HG02981 (cell line): ENCODE measurements around the gene ENPP6.

Experiments
- ATAC-seq: cut with Tn5 transposase; IDR thresholded peaks from one replicate; pipeline ENCODE4 v1.9.1; 2021; ENCODE audit warnings: mild to moderate bottlenecking, moderate library complexity; ENCODE audit not compliant: unreplicated experiment

Gene ENPP6

DNA sequence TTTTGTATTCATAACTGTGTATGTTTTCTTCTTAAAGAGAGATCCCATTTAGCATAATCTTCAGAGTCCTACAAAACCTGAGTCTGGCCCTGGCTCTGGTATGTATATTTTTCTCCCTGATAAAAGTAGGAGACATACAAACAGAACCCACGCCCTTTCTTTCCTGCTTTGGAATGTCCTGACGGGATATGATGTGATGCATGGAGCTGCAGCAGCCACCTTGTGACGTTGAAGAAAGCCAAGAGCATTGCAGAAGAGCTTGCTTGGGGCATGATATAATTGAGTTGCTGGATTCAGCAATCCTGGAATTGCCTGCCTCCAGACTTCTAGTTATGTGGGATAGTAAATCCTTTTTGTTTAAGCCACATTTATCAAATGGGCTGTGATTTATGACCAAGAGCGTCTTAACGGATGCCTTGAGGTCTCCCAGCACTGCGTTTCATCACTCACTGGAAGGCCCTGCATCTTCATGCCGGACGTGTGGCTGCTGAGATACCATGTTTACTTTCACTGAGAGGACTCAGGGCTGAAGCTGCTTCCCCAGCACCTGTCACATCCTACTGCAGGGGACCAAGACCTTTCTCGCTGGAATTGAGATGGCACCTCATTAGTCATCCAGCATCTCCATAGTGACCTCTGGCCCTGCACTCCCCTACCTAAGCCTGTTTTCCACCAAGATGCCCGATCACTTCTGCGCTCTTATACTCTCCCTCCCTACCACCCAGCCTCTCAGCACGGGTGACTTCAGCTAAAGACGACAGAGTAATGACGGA lies 107.0 kb downstream of the ENPP6 start:
- no peak for ATAC-seq

DNA sequence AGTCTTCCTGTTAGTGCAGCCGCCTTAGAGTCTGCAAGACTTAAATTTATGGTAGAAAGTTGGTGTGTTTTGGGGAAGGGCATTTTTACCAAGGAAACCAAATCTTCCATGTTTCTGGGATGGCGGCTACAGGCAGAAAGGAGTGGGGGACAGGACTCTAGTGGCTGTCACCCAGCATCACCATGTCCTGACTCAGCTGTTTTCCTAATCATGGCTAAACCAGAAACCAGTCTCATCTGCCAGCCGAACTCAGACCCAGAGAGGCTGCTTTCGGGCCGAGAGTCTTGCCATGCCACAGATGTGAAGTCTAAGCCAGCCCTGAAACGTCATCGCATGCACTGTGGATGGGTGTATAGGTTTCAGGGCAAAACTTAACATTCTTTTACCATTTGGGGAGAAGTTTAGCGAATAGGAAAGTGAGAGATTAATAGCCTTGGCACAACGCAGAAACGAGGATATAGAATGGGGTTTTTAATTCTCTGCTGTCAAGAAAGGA lies 109.6 kb downstream of the ENPP6 start:
- ATAC-seq = no peak

DNA sequence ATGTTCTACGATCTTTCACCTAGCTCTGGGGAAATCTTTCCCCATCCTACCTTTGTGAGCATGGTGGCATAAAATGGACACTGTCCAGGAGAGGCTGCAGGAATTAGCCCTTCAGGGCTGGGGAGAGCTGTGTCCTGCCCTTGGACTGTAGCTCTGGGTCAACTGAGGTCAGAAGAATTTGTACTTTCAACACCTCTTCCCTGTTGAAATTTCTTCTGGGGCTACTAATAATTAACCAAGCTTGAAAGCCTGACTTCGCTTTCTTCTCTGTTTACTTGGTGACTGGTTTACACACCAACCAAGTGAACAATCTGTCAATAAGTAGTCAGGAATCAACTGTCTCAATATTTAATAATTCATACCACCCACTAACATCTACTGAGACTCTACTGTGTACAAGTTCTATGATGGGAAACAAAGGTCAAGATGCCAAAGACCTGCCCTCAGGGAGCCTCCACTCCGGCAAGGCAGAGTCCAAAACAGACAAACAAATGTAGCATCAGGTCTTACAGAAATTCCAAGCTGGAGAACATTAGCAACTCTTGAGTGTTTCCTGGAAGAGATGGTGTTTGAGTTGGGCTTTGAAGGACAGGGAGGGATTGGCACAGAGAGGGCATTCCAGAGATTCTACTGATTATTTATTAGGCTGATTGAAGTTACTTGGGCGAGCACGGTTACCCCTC lies 113.1 kb downstream of the ENPP6 start:
- no peak for ATAC-seq

DNA sequence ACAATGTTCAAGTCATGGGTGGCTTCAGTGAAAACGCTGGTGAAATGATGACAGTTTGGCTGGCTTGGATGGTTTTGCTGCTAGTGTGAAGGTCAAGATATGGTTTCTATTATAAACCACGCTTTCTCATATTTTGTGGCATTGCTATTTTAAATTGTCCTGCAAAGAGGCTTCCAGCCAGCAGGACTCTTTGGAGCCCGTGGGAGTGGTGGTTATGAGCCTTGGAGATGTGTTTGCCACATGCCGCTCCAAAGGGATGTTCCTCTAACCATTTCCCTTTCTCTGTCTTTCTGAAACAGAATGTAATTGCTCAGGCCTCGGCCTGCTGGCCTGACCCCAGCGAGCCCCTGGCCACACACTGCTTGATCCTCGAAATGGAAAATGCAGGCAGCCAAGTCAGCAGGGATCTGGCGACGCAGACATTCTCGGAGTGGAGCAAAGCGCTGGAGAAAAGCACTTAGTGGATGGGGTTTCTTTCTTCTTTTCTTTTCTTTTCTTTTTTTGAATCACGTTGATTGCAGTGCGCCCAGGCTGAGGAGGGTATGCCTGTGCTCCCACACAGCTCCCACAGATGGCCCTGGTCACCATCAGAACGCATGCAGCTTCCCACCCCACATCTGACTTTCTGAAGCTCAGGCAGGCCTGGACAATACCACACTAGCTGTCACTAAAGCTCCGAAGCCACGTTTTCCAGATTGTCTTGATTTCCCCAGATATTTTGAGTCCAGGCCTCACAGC lies 114.0 kb downstream of the ENPP6 start:
- no peak for ATAC-seq

DNA sequence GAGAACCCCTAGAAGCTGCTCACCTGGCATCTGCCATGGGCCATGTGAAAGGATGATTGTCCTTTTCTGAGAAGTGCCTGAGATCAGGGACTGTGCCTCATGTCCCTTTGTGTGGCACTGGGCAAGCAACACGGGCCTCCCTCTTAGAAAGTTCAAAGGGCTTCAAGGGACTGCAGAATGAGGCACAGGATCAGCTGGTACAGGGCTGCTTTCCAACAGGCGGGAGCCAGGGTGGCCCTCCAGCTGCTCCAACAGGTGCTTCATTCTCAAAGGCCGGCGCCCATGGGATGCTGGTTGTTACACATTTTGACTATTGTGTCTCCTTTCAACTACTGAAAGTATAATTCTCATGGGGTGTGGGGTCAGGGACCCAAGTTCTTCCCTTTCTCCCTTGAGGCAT lies 114.7 kb downstream of the ENPP6 start:
- no peak for ATAC-seq

DNA sequence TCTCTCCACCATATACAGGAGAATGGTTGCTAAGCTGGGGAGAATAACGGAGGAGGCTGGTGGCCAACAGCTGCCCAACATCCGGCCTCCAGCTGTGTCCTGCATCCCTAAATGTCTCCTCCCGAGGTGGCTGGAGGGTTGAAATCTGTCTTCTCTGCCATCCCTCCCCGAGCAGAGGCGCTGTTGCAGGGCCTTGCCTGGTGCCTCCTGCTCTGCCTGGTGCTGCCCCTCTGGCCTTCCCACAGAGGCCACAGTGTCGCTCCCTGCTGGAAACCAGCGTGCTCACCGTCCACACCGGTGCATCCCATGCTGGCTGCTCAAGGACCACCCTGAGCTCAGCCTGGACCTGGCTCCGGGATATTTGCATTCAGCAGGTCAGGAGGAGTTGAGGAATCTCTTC lies 115.2 kb downstream of the ENPP6 start:
- ATAC-seq = no peak

DNA sequence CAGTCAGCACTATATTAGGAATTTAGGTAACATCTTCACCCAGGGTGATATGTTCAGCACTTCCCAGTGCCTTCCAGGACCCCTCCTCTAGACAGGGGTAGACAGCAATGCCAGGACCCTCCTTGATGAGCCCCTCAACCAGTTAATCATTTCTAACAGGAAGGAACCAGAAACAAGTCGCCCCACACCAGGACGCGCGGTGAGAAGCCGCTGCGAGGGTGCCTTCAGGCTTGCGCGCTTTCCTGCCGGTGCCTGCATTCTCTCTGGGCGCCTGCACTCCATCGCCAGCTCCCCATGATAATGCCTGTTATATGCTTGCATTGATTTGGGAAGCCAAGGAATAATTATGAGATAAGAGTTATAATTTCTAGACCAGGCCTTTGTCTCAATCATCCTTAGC lies 116.0 kb downstream of the ENPP6 start:
- ATAC-seq = no peak

DNA sequence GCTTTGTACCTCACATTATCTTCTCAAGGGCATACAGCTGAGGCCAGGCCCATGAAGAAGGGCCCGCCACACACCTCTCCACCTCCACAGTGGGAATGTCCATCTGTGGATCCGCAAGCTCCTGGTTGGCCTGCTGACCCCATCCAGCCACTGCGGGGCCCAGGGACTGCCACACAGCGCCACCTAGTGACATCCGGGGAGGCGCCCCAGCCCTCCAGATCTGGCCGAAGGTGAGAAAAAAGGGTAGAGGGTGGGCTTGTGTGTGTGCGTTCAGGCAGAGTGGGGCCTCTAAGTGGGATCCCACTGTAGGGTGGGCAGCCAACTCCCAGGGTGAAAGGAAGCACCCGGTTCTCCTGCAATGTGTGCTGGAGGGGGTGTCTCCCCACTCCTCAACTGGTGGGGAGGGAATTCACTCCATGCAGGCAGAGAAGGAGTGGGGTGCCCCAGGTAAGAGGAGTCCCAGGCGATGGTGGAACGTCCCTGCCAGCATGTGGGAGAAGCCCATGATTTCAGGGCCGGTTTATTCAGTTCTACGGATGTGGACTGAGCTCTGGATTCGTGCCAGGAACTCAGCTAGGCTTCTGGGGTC lies 117.3 kb downstream of the ENPP6 start:
- ATAC-seq = peak; percentile 58

DNA sequence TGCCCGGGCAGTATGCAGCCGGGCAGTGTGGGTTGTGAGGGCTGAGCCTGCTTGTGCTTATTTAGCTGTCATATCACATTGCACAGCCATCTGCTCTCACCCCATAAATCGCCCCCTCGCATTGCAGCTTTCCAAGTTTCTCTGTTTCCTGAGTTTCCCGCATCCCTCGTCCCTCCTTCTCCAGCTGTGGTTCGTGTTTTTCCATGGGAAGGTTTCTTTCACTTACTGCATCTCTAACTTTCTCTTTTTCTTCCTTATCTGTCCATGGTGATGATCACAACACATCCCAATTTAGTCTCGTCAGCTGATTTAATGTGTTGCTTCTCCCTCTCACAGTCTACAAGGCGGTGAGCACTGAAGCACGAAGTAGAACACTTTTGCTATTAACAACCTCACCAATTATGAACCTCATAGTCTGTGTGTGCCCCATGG lies 118.1 kb downstream of the ENPP6 start:
- no peak for ATAC-seq

DNA sequence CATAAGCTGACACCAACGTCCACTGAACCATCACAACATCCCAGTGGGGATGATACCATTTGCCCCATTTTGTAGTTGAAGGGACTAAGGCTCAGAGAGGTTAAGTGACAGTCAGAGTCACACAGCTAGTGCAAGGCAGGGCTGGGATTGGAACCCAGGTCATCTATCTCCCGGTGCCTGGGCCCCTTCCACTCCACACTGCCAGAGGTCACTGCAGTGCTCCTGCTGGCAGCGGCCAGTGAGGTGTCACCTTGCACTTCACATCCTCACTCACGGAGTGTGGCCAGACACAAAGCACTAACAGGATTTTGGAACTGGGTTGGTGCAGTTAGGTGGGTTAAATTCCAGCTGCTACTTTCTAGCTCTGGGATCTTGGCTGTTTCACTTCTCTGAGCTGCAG lies 118.7 kb downstream of the ENPP6 start:
- ATAC-seq = no peak

DNA sequence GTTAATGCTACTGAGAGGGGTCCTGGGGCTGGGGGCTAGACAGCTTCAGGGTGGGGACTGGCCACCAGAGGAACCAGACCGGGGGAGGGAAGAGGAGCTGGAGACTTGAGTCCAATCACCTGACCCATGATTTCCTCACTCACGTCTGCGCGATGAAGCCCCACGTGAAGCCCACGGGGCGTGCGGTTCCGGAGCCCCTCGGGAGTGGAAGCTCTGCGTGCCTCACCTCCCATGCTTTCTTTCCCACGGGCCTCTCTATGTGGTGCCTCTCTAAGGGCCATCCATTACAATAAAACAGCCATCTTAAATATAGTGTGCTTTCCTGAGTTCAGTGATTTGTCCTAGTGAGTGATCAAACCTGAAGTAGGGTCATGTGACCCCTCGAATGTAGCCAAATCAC lies 119.9 kb downstream of the ENPP6 start:
- ATAC-seq = no peak

DNA sequence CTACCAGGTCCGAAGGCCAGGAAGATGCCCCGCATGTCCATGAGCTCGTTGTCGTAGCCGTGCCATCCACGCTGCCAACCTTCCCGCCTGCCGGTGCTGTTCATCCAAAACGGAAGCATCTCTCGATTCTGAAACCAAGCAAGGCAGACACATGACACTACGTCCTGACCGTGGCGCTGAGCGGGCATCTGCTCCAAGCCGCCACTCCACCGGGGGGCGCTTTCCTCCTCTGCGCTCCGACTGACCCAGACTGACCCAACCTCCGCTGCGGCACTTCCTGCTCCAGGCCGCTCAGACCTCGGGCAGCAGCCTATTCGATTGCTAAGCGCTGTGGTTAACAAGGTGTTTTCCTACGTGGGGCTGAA lies 120.5 kb downstream of the ENPP6 start:
- ATAC-seq = peak; percentile 66

DNA sequence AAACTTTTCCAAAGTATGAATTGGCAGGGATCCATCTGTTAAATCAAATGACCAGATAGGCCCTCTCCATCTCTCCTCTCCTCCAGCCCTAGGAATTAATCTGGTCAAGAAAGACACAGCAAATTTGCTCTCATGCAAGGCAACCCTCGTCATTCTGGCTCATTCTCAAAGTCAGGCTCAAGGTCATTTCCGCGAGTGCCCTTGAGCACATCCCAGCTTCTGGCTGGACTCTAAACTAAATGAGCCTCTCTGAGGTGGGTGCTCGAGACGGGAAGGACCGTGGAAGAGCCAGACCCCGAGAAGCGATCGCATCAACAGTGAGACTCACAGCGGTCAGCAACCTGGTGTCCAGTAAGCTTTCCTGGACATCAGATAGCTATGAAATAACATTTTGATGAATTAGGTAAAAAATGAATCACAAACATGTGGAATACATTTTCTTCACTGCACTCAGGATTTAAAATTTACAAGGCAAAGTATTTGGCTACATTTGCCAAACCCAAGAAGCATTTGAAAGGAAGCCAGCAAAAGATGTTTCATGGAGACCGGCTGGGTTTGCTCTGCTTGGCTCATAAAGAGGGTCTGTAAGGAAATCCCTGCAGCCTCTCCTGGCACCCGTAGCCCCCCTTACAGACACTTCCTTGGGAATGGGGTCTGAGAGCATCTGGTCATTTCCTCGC lies 121.0 kb downstream of the ENPP6 start:
- ATAC-seq = no peak

DNA sequence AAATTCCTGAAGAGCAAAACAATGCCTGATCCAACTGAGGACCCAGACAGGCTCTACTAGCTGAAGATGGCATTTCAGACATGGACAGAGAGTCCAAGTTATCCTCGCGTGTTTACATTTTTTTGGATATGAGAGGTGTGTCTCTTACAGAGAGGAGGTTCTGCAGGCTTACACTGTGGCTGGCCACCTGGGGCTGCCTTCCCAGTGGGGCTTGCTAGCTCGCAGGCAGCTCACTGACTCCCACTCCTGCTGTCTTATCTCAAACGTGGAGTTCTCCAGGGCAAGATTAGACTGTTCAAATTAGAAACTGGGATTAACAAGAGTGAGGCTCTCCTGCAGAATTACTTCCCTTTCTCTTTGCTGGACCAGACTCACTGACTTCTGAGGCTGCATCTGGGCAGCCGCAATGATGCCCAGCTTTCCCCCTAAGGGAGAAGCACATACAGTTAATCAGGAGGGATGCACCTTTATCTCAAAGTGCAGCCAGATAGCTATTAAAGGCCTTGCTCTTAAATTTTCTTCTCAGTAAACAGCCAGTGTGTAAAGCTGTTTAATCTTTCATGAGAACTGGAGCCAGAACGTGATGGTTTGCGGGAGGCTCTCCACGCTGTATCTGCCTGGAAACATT lies 123.0 kb downstream of the ENPP6 start:
- no peak for ATAC-seq

DNA sequence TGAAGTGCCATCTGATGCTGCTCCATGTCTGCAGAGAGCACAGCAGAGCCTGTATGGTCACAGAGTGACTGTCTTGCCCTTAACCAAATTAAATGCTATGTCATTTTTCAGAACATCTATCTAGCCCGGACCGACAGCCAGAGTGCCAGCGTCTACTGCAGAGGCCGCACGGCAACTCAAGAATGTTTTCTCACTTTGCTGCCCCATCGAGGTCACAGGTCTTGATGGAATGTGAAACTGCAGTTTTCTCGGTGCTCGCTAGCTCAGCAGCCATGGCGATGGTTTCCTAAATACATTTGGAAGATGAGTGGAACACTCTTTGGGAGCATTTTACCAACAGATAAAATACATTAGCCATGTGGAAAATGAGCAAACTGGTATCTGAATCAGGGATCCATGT lies 125.7 kb downstream of the ENPP6 start:
- no peak for ATAC-seq

DNA sequence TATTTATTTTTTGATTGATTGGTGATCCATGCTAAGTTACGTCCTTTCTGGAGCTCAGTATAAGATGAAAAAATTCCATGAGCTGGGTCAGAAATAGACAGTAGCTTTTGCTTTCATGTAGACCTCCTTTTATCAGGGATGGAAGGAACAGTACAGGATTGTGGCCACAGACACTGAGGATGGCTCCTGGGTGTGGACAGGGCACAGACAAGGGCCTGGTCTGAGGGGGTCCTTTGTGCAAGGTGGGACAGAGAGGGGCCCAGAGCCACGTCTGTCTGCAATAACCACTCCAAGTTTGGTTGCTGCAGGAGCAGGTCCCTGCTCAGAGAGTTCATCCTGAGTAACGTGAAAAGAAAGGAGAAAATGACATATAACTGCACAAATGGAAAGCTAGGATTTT lies 127.1 kb downstream of the ENPP6 start:
- no peak for ATAC-seq

DNA sequence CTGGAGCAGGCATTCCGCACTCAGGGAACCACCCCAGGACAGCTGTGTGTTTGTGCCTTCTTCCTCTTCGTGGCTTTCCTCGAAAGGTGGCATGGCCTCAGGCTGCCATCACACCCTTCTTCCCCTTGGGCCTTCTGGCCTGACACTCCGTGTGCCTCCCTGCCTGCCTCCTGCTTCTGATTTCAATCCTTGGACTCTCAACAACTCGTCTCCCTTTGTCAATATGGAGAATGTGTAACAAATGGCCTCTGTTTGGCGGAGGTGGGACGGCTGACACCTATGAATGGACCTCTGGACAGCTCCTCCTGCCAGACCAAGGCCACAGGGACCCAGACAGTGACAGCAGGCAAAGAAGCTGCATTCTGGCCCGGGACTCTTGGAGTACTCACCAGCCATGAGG lies 137.0 kb downstream of the ENPP6 start:
- no peak for ATAC-seq

DNA sequence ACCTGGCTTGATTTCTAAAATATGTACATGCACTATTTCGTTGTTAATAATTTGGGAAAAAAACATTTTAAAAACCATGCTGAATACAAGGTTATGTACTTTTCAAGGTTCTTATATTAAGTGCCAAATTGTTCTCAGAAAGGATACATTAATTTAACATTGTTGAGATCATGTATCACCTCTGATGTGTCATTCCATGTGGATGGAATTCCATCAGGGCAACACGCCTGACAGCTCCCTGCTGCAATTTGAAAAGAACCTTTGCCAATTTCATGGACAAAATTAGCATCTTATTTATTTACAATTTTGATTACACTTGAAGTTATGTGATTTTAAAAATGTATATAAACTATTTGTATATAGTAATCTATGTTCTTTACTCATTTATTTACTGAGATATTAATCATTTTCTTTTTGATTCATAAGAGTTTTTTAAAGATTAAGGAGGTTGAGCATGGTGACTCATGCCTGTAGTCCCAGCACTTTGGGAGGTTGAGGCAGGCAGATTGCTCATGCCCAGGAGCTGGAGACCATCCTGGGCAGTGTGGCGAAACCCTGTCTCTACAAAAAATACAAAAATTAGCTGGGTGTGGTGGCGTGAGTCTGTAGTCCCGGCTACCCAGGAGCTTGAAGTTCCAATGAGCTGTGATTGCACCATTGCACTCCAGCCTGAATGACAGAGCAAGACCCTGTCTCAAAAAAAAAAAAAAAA lies 142.8 kb downstream of the ENPP6 start:
- ATAC-seq = no peak

DNA sequence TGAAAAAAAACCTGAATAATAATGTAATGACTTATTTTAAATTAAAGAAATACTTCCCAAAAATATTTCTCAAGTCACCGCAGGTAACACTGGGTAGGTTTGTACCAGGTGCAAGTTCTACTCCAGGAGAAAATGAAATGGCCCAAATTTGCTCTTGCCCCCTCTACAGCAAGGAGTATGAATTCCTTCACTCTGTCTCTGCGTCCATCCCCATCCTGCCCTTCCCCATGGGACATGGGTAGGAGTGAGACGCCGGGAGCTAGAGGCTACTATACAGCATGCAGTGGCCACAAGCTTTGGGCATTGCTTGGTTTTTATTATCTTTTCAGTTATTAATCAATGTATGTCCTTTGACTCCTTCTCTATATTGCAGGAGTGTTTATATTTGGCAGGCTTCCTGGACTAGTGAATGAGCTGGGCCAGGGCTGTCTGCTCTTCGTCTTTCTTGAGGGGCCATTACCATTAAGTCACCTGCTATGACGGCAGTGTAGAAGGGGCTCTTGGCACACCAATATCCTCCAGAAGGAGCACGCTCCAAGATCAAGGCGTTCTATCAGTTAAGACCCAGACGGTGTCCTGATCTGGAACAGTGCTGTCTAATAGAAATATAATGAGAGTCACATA lies 149.6 kb downstream of the ENPP6 start:
- no peak for ATAC-seq
